Kidney (tissue), 14 donors: ENCODE data around the gene LCNL1. TPM values are rescaled to one million over a fixed set of nuclear protein-coding genes. Genes with fewer than 3 reads are reported as not detected.

Experiments
- DNase-seq, 5 donors: peaks; one replicate each; pipeline ENCODE4 v3.0.0-alpha.2; 2013 to 2020
- FAIRE-seq: peaks from 2 replicates; lab custom pipeline; 2012; peaks lifted over from hg19 to GRCh38; lab: Jason Lieb, UNC
- H3K27ac ChIP-seq, 2 donors: one replicate each; pipeline ENCODE4 v1.7.0; 2013; ENCODE audit warnings: low read depth in 2 of 2, low read length in 2 of 2, inconsistent platforms in 1 of 2
- H3K27me3 ChIP-seq: one replicate; pipeline ENCODE4 v1.7.1; 2013; ENCODE audit warnings: low read length, inconsistent platforms; ENCODE audit not compliant: control insufficient read depth, insufficient read depth
- H3K36me3 ChIP-seq, 3 donors: one replicate each; pipeline versions ENCODE4 v1.7.0 to v1.7.1; 2013; ENCODE audit warnings: low read length in 3 of 3, control low read depth in 1 of 3, inconsistent platforms in 1 of 3; ENCODE audit not compliant: insufficient read depth in 3 of 3, control insufficient read depth in 2 of 3
- H3K4me1 ChIP-seq, 3 donors: one replicate each; pipeline versions ENCODE4 v1.7.0 to v1.7.1; 2013; ENCODE audit warnings: low read length in 3 of 3, inconsistent platforms in 1 of 3, low read depth in 1 of 3; ENCODE audit not compliant: control insufficient read depth in 2 of 3, insufficient read depth in 2 of 3
- H3K4me3 ChIP-seq, 3 donors: one replicate each; pipeline versions ENCODE4 v1.7.0 to v1.8.1; 2013; ENCODE audit warnings: low read length in 3 of 3, control low read depth in 1 of 3, inconsistent platforms in 1 of 3
- H3K9ac ChIP-seq, 3 donors: one replicate each; pipeline versions ENCODE4 v1.7.0 to v1.7.1; 2013; ENCODE audit warnings: low read length in 3 of 3, control low read depth in 1 of 3, inconsistent platforms in 1 of 3
- H3K9me3 ChIP-seq, 3 donors: one replicate each; pipeline versions ENCODE4 v1.7.0 to v1.7.1; 2013; ENCODE audit warnings: low read length in 3 of 3, control low read depth in 1 of 3, inconsistent platforms in 1 of 3; ENCODE audit not compliant: control insufficient read depth in 2 of 3, insufficient read depth in 1 of 3
- intact Hi-C: fragments of 100-400 bp; cut with DNase I; formaldehyde crosslinking; loops from one replicate; pipeline ENCODE4 v1.11.1; 2022
- polyA plus RNA-seq: library from polyadenylated mRNA; stranded (reverse); fragments of 350-450 nt; fragmentation: Illumina TruSeq; extraction: RNeasy Lipid Tissue Mini Kit (QIAGEN cat#74804); gene quantifications from one replicate; pipeline ENCODE4 v1.2.3, GENCODE V29; 2014; ENCODE audit warnings: low read depth, low replicate concordance; ENCODE audit not compliant: insufficient read depth
- total RNA-seq: library from RNA; stranded (reverse); fragmentation: NEBNext Ultra II Directional; extraction: Animal tissue kit (Norgen Biotek cat#: 25700); gene quantifications from one replicate; pipeline ENCODE4 v1.2.1, GENCODE V29; 2021
- TF ChIP-seq, protein P1 (sequence below): IDR thresholded peaks from 3 replicates; pipeline ENCODE4 v1.5.1; 2012; ENCODE audit warnings: mild to moderate bottlenecking, moderate library complexity, borderline replicate concordance; ENCODE audit not compliant: insufficient read depth; ENCODE audit errors: extremely low read depth
- donor health status: control.
- donor health status: control.
- donor health status: control.
- donor health status: control.
- donor health status: control.
- donor health status: DM: yes; HTN: yes; CAD: no.
- donor health status: Normal renal cell carcinoma (clear cell type).

Gene LCNL1
- total and polyA plus RNA-seq, 2 donors from 2014 or later = 0.54 to 1.4 TPM

DNA sequence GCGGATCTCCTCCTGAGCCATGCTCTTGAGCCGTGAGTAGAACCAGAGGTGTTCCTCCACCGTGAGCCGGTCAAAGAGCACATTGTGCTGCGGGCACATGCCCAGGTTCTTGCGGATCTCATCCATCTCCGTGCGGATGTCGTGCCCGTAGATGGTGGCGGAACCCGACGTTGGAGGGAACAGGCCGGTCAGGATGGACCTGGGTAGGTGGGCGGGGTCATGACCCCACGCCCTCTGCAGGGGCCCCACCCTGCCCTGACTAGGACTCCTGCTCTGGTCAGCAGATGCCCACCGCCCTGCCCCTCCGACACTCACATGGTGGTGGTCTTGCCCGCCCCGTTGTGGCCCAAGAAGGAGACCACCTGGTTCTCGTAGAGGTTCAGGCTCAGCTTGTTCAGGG, 33.2 kb downstream of the LCNL1 start:
- Histone ChIP-seq H3K27me3 (no peaks in the 10 kb centered on the region), H3K36me3 (peaks cover 0 to 8% (median 0%) of the 10 kb centered on the region in 3 donors), H3K9me3 (no peaks in the 10 kb centered on the region), H3K4me1 (no peaks in the 10 kb centered on the region), H3K9ac (no peak overlapping the region), H3K4me3 (no peak overlapping the region), H3K27ac (no peak overlapping the region)
- no peak for FAIRE-seq
- intact Hi-C loops = no loop called here
- TF ChIP-seq, protein P1, sequence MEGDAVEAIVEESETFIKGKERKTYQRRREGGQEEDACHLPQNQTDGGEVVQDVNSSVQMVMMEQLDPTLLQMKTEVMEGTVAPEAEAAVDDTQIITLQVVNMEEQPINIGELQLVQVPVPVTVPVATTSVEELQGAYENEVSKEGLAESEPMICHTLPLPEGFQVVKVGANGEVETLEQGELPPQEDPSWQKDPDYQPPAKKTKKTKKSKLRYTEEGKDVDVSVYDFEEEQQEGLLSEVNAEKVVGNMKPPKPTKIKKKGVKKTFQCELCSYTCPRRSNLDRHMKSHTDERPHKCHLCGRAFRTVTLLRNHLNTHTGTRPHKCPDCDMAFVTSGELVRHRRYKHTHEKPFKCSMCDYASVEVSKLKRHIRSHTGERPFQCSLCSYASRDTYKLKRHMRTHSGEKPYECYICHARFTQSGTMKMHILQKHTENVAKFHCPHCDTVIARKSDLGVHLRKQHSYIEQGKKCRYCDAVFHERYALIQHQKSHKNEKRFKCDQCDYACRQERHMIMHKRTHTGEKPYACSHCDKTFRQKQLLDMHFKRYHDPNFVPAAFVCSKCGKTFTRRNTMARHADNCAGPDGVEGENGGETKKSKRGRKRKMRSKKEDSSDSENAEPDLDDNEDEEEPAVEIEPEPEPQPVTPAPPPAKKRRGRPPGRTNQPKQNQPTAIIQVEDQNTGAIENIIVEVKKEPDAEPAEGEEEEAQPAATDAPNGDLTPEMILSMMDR = no peak
- DNase-seq = no peak

DNA sequence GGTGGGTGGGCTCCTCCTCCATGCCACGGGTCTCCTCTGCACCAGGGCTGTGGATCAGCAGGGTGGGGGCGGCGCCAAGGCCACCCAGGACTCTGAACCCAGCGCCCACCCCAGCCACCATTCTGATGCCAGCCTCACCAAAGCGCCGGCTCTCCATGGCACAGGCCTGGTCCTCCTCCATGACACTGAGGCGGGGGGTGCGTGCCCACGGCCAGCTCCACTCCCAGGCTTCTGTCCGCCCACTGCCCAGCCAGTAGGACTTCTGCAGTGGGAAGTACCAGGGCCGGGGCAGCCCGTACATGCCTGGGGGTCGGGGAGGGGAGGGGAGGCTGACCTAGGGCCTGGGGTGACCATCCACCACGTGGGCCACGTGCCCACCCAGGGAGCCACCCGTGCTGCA, 33.6 kb downstream of the LCNL1 start:
- TF ChIP-seq, protein P1 = no peak
- FAIRE-seq (no peak), DNase-seq (no peak)

DNA sequence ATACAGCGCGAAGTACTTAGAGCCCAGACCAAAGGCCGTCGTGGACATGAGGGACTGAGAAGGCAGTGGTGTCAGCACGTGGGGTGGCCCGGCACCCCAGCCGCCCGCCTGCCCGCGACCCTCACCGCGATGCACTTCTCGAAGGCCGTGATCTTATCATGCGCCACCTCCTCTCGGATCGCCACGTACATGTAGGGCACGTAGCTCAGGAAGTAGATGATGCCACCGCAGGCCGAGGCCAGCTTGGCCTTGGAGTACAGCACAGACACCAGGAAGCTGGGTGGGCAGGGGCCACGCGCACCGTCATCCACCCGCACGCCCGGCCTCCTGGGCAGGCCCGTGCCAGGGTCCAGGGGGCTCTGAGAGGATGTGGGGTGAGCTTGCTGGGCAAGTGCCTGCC, 34.3 kb downstream of the LCNL1 start:
- no peak for FAIRE-seq
- H3K27me3 ChIP-seq = no peaks in the 10 kb centered on the region
- TF ChIP-seq, protein P1 = no peak
- intact Hi-C loops = no loop called here
- H3K36me3 ChIP-seq = peaks cover 0 to 8% (median 0%) of the 10 kb centered on the region in 3 donors
- no peak for DNase-seq
- no peak overlapping the region for H3K27ac ChIP-seq
- no peak overlapping the region for H3K9ac ChIP-seq
- no peaks in the 10 kb centered on the region for H3K9me3 ChIP-seq
- H3K4me3 ChIP-seq = no peak overlapping the region
- no peaks in the 10 kb centered on the region for H3K4me1 ChIP-seq

More for the DNA sequence above, 33.6 kb downstream of the LCNL1 start:
- Histone ChIP-seq H3K9me3 (no peaks in the 10 kb centered on the region), H3K36me3 (peaks cover 0 to 8% (median 0%) of the 10 kb centered on the region in 3 donors), H3K9ac (no peak overlapping the region), H3K27me3 (no peaks in the 10 kb centered on the region), H3K4me1 (no peaks in the 10 kb centered on the region), H3K27ac (no peak overlapping the region), H3K4me3 (no peak overlapping the region)
- intact Hi-C loops = no loop called here
